Stimulated activated CD8-positive, alpha-beta memory T cell treated with anti-CD3 and anti-CD28 coated beads, Interleukin-4, amount 100 ng/mL, for 48 hours (primary cell): ENCODE results near the gene SYCE3.
A peak's percentile ranks its signal among the peaks of the same experiment; 100 is the strongest.
"Not testable (repeated sequence)": the region's sequence is repeated elsewhere in the genome, so short reads cannot be mapped to it uniquely, and the experiment has no call there.

Source experiments
- DNase-seq: peaks from one replicate; pipeline ENCODE4 v3.0.0-alpha.2; 2020

Gene SYCE3

DNA sequence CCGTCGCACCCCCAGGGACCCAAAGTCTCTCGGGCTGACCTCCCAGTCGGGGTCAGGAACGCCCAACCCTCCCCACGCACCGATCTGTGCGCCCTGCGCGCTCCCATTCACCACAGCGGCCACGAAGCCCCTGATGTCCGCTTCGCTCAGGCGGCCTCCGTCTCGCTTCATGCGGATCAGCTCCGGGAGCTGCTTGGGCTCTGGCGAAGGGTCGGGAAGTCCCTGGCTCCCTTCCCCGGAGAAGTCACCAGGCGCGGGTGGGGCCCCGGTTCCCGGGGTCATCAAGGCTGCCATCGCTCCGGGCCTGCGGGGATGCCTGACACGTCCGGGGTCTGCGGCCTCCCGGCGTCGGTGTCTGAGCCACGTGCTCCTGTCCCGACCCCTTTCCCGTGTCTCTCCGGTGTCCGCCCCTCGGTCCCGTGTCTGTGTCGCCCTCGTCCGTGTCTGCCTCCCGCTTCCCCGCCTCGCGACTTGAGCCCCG, 33.3 kb downstream of the SYCE3 start:
- DNase-seq = no peak

DNA sequence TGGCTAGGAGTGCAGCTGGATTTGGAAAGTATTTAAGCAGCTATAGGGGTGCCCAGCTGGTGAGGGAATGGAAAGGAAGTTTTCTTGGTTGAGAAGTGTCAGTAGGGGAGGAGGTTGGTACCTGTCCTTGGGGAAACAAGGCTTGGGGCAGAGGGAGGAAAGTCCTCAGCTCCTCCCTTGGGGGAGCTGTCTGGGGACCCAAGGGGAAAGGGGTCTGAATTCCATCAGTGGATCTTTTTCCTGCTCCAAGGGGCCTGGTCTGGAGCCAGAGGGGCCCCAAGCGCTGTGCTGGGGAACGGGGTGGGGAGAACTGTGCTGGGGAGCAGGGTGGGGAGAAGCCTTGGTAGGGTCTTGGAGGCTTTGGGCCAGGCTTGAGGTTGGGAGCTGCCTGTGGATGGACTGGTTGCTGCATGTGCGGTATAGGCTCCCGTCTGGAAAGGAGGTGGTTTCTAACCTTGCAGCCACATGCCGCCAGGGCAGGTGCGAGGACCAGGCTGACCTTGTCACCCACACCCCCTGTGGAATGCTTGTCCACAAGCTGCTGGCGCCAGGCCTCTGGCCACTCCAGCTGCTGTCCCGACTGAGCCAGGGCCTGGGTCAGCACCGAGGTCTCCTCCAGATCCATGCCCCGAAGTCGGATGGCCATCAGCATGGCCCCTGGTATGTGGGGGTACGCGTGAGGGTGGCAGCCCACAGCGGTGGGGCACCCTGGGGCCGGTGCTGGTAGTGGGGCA, 33.9 kb downstream of the SYCE3 start:
- DNase-seq = no peak

DNA sequence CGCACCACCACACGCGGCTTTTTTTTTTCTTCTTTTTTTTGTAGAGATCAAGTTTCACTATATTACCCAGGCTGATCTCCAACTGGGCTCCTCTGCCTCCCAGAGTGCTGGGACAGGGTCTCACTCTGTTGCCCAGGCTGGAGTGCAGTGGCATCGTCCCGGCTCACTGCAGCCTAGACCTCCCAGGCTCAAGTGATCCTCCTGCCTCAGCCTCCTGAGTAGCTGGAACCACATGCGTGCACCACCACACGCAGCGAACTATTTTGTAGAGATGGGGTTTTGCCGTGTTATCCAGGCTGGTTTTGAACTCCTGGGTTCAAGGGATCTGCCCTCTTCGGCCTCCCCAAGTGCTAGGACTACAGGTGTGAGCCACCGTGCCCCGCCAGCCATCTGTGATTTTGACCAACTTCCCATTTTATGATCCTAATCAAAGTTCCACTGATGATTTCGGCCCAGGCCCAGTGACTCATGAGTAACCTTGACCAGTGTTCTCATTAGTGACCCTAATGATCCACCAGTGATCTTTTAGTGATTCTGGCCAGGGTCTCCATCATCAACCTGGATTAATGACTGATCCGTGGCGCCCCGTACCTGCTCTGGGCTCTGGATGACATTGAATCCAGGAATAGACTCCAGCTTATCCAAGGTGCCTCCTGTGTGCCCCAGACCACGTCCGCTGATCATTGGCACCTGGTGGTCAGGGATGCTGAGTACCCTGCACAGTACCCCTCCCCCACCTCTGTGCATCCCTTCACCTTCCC, 34.6 kb downstream of the SYCE3 start:
- no peak for DNase-seq

DNA sequence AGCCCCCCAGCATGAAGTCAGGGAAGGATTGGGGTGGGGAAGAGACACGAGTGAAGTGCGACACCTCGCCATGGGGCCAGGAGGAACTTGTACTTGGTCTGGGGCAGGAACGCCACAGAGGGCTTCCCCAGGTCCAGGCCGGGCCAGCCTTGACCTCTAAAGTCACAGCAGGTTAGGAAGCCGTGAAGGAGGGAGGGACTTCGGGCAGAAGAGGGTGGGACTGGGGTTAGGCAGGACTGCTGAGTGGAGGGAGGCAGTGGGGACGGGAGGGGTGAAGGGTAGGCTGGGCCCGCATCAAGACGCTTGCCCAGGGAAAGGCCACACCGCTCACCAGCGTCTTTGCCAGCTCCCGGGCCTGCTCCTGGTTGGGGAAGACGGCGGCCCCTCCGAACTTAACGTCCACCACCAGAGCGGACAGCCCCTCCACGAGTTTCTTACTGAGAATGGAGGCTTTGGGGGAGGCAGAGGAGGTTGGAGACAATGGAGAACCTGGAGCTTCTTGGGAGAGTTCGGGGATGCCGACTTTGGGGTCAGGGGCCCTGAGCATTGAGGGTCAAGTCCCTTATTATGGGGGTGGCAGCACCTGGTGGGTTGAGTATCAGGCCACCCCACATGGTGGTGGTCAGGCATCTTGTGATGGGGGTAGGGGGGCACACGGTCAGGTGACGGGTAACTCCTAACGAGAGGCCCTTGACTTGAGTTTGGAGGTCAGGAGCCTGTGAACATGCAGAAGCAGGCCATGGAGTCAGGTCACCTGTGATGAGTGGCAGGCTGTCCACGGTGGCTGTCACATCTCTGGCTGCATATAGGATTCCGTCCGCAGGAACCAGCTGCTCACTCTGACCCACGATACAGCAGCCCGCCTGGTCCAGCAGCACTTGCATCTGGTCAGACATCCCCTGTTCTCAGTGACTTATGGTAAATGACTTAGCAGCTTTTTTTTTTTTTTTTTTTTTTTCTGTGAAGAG, 35.6 kb downstream of the SYCE3 start:
- peak; percentile 73 for DNase-seq

DNA sequence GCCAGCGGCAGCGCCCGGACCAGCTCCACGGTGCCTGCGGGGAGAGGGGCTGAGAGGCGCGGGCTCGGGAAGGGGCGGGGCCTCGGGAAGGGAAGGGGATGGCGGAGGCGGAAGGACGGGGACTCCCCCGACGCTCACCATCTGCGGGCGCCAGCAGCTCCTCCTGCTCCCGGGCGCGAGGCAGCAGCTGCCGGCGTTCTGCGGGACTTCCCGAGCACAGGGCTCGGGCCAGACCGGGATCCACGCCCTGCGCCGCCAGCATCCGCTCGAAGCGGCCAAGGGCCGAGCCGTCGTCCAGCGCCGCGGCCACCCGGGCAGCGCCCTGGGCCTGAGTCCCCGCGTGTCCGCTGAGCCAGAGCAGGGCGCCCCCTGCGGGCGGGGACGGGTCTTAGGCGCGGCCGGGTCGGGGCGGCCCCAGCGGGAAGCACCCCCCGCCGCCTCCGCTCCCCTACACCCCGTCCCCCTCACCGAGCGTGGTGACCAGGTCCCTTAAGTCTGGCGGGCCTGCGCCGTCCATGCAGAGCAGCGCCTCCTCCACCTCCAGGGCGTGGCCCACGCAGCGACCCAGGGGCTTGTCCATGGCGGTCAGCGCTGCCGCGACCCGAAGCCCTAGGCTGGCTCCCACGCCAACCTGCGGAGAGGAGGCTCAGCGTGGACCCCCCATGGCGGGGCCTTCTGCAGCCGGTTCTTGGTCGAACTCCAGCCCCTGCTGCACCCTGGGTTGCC, 36.4 kb downstream of the SYCE3 start:
- DNase-seq = peak; percentile 91

DNA sequence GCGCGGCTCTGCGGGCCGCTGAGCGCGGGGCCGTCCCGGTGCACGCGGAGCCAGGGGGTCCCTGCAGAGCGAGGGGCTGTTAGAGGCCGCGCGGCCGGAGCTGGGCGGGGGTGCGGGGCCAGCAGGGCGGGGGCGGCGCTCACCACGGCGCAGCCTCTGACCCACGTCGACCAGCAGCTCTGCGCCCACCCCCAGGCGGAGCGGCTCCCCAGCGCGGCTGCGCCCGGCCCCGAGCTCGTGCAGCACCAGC, 36.9 kb downstream of the SYCE3 start:
- no peak for DNase-seq

DNA sequence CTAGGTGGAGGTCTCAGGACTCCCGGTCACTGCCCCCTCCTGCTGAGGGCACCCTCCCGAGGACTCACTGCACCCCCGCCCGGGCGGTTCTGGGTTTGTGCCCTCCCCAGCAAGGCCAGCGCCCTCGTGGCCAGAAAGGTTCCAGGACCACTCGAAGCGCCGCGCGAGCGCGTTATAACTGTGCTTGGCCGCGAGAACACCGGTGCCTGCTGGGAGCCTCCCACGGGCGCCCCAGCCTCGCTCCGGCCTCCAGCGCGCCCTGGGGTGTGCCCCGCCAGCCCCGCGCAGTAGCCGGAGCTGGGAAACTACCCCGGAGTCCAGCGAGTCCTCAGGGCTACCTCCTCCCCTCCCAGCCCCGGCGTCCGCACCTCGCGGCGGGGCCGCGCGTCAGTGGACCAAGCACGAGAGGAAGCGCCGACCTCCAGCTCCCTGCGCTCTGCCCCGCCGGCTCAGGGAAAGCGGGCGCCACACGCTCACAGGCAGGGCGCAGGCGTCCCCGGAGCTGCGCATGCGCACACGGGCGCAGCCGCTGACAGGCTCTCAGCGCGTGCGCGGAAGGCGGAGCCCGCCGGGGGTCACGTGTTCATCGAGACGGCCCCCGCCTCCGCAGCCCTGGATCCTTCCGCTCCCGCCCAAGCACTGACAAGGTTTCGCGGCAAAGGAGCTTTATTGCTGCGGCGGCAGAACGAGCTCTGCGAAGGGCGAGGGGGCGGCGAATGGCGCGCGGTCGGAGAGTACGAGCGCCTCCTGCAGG, 37.4 kb downstream of the SYCE3 start, which contains the start of gene SCO2:
Gene SCO2 (minus strand): TSS at position 495 of the 754 bp plus-strand sequence. CDS start 1,187 bp downstream, outside the sequence.
- DNase-seq = peak; percentile 98

DNA sequence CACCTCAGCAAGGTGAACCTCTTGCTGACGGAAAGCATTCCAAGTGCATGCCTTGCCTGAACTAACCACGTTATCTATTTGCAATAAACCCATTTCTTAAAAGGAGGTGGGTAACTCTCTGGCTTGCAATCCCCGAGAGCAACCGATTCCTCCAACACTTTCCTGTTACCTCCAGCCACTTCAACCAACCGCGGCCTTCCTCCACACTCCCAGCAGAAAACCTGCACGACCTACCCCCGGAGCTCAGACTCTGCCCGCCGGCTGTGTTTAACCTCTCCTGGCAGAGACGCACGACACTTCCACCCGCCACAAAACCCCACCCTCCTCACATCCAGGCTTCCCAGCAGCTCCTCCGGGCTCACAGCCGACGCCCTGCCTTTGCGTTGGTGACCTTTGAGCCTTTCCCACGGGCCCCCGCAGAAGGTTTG, 38.0 kb downstream of the SYCE3 start:
- DNase-seq = no peak

DNA sequence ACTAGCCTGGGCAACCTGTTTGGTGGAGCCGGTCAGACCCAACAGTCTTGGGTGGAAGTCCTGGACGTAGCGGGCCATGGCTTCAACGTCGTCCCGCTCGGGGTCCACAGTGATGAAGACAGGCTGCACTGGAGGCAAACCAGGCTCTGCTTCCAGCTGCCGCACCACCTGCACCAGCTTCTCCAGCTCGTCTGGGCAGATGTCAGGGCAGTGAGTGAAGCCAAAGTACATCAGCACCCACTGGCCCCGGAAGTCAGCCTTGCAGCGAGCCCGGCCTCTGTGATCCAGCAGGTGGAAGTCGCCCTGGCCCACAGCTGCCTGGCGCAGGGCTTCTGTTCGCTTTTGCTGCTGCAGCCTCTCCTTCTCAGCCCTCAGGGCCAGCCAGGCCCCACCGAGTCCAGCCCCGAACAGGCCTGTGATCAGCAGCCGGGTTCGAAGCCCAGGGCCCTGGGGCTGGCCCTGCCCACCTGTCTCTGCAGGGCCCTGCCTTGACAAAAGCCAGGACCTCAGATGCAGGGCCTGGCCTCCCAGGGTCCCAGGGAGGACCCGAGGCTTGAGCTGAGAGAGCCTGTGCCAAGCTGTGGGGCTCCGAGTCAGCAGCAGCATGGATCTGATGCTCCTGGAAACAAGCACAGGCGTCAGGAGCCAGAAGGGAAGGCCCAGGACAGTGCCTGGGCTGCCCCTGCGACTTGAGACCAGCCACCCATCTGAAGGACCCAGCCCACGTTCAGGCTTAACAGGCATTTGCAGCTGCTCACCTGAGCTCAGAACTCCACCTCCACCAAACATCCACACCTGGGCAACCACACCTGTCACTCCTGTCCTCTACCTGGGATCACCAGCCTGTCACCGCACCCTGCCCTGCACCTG, 38.7 kb downstream of the SYCE3 start:
- DNase-seq = no peak

DNA sequence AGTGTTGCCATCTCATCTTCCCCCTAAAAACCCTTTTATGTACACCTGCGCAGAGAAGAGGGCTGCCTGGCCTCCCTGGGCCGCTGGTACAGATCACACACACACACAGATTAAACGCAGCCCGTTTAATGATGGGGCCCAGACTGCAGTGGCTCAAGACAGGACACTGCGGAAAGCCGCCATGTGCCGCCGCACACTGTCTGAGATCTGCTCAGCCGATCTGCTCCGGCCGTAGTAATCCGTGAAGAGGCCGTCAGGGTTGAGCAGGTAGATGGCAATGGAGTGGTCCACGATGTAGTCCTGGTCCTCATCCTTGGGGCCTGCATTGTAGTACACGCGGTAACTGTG, 39.3 kb downstream of the SYCE3 start:
- no peak for DNase-seq

DNA sequence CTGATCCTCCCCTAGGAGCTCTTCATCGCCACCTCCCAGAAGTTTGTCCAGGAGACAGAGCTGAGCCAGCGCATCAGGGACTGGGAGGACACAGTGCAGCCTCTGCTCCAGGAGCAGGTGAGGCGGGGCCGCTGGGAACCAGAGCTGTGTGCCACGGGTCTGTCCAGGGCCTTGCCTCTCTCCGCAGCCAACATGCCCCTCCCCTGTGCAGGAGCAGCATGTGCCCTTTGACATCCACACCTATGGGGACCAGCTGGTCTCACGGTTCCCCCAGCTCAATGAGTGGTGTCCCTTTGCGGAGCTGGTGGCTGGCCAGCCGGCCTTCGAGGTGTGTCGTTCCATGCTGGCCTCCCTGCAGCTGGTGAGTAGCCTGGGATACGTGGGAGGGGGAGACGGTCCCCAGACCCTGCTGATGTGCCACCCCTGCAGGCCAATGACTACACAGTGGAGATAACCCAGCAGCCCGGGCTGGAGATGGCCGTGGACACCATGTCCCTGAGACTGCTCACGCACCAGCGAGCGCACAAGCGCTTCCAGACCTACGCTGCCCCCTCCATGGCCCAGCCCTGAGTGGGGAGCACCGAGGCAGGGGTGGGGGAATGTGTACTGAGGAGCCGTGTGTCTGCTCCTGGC, 39.8 kb downstream of the SYCE3 start:
- DNase-seq = no peak

DNA sequence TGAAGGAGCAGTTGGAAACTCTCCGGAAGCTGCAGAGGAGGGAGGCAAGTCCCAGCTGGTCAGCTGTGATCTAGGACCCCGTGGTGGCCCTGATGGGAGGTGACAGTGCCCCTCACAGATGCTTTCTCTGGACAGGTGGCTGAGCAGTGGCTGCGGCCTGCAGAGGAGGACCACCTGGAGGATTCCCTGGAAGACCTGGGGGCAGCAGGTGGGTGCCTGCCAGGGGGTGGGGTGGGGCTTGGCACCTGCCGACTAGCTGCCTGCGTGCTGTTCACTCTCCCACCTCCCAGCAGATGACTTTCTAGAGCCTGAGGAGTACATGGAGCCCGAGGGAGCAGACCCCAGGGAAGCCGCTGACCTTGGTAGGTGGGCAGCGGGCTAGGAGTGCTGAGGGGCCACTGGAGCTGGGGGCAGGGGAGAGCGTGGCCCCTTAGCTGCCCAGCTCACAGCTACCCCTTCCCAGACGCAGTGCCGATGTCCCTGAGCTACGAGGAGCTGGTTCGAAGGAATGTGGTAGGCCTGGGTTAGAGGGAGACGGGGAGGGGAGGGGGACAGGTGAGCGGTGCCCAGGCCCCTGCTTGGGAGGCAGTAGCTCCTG, 40.4 kb downstream of the SYCE3 start:
- no peak for DNase-seq

DNA sequence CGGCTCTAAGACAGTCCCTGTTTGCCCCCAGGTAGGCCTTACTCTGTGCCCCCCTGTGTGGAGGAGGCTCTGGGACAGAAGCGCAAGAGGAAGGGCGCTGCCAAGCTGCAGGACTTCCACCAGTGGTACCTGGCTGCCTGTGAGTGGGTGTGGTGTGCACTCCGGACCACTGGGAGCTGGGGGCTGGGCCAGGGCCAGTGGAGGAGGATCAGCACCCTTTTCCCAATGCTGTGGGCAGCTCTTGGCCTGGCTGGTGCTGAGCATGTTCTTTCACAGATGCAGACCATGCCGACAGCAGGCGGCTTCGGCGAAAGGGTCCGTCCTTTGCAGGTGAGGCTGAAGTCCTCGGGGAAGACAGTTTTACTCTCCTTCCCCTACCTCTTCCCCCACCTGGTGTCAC, 41.0 kb downstream of the SYCE3 start:
- DNase-seq = no peak

DNA sequence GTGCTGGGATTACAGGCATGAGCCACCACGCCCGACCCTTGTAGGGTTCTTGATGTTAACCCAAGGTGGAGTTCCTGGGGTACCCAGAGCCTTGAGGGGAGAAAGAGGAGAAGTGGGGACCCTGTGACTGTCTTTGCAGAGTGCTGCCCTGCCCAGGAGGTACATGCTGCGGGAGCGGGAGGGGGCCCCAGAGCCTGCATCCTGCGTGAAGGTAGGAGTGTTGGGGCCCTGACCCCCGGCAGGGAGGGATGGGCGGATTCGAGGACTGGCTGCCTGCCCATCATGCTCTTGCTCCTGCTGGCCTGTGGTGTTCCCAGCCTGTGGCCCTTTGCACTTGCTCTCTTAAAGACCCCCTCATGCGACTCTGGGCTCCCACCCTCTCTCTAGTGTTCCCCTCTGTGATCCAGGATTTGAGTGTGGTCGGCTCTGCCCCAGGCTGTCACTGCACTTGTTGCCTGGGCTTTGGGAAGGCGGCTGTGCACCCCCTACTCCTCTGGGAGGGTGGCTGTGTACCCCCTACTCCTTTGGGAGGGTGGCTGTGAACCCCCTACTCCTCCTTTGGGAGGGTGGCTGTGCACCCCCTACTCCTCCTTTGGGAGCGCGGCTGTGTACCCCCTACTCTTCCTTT, 41.8 kb downstream of the SYCE3 start:
- DNase-seq = no peak

DNA sequence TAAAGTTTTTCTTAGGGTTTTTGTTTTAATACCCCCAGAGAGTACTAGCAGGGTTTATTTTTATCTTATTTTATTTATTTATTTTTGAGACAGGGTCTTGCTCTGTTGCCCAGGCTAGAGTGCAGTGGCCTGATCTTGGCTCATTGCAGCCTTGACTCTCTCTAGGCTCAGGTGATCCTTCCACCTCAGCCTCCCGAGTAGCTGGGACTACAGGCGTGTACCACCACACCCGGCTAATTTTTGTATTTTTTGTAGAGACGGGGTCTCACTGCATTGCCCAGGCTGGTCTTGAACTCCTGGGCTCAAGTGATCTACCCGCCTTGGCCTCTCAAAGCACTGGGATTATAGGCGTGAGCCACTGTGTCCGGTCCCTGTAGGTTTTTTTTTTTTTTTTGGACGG, 42.5 kb downstream of the SYCE3 start:
- DNase-seq = not testable (repeated sequence)

DNA sequence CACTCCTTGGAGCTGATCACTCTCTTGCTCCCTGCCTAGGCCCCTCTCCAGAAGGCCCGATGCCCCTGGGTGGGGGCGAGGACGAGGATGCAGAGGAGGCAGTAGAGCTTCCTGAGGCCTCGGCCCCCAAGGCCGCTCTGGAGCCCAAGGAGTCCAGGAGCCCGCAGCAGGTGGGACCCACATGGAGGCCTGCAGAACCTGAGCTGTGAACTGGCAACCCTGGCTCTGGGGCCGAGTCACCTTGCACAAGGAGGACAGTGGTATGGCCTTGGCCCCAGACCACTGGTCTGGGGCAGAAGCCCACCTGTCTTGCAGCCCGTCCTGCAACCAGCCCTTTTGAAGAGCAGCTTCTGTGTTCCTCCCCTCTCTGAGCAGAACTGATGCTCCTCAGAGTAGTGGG, 43.6 kb downstream of the SYCE3 start:
- no peak for DNase-seq

DNA sequence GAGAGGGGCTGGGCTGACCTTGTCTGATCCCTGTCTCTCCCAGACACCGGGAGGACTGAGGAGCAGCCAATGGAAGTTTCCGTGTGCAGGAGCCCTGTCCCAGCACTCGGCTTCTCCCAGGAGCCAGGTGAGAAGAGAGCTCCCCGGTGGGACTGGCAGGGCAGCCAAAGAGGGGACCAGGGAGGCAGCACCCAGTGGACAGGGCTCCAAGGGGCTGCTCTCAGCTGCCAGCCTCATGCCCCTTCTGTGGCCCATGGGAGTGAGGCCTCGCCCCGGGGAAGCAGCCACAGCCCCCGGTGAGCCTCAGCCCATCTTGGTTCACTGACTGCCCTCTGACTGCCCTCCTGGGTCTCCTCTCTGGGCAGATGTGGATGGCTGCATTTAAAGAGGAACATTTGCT, 44.1 kb downstream of the SYCE3 start:
- no peak for DNase-seq

DNA sequence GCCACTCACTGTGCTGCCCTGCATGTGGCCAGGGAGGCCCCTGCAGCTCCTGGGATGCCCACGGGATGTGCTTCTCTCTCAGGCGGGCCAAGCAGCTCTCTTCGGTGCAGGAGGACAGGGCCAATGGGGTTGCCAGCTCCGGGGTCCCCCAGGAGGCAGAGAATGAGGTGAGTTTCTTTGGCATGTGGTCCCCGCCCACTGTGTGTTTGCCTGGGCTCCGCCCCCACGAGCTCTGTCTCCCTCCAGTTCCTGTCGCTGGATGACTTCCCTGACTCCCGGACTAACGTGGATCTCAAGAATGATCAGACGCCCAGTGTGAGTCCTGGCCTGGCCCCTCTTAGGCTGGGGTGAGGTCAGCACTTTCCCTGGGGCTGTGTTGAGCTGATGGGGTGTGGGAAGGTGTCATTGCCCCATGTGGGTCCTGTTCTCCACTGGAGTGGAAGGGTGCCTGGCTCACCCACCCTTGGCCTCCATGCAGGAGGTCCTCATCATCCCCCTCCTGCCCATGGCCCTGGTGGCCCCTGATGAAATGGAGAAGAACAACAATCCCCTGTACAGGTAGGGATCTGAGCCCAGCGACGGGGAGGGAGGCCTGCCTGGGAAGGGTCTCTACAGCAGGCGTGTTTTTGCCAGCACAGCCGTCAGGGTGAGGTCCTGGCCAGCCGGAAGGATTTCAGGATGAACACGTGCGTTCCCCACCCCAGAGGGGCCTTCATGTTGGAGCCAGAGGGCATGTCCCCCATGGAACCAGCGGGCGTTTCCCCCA, 45.0 kb downstream of the SYCE3 start:
- DNase-seq = no peak

DNA sequence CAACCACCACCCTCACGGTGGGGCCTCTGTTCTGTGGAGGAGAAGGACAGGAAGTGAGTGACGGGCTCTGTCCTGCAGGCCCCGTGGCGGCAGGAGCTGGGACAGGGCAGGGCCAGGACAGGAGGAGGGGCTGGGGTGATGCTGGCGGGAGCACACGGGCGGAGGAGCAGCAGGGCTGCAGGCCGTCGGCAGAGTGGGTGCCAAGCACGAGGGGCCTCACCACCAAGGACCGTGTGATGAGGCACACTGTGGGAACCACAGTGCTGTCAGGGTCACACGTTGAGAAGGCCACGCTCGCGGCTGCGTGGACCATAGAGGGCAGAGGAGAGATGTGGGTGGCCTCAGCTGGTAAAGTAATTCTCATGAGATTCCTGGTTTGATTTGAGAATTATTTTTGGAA, 45.8 kb downstream of the SYCE3 start:
- no peak for DNase-seq
